CD4-positive, alpha-beta T cell treated with Interferon alpha-2 for 1 hour (primary cell): ENCODE data around the gene FRYL.
"Not testable (repeated sequence)": the region's sequence is repeated elsewhere in the genome, so short reads cannot be mapped to it uniquely, and the experiment has no call there.

Source experiments
- DNase-seq, 2 donors: peaks; one replicate each; pipeline ENCODE4 v3.0.0-alpha.2; 2020 to 2022

The FRYL gene

GRCh38 chr4:48781968-48782367, 1.9 kb upstream of the FRYL start:
- DNase-seq, result no peak

- peak; percentile 6 to 53 for DNase-seq
Measured at GRCh38 chr4:48780865-48781214, 761 bp upstream of the FRYL start.

GRCh38 chr4:48779095-48779997, 733 bp downstream of the FRYL start:
- DNase-seq, result peak; percentile 71 to 79

- peak in 1 of 2 donors; percentile 6 for DNase-seq
Measured at GRCh38 chr4:48778431-48779094, 1.5 kb downstream of the FRYL start.

- DNase-seq, result no peak
Measured at GRCh38 chr4:48777739-48778138, 2.3 kb downstream of the FRYL start.

- DNase-seq, result no peak
Measured at GRCh38 chr4:48774760-48775710, 5.0 kb downstream of the FRYL start.

- DNase-seq, result no peak
Measured at GRCh38 chr4:48772556-48772955, 7.5 kb downstream of the FRYL start.

GRCh38 chr4:48767055-48767929, 12.8 kb downstream of the FRYL start:
- DNase-seq, result no peak

GRCh38 chr4:48766131-48766792, 13.8 kb downstream of the FRYL start:
- DNase-seq, result no peak

- DNase-seq, result no peak
Measured at GRCh38 chr4:48762408-48762807, 17.7 kb downstream of the FRYL start.

GRCh38 chr4:48761286-48761685, 18.8 kb downstream of the FRYL start:
- DNase-seq, result no peak

- not testable (repeated sequence) for DNase-seq
Measured at GRCh38 chr4:48758703-48759102, 21.4 kb downstream of the FRYL start.

GRCh38 chr4:48756689-48757220, 23.3 kb downstream of the FRYL start:
- DNase-seq, result no peak

GRCh38 chr4:48755281-48755680, 24.8 kb downstream of the FRYL start:
- no peak for DNase-seq

GRCh38 chr4:48753159-48753558, 26.9 kb downstream of the FRYL start:
- no peak for DNase-seq

GRCh38 chr4:48752726-48753125, 27.4 kb downstream of the FRYL start:
- no peak for DNase-seq

- DNase-seq, result no peak
Measured at GRCh38 chr4:48752246-48752645, 27.8 kb downstream of the FRYL start.

- DNase-seq, result no peak
Measured at GRCh38 chr4:48748949-48749596, 31.0 kb downstream of the FRYL start.

GRCh38 chr4:48746608-48747362, 33.3 kb downstream of the FRYL start:
- no peak for DNase-seq

GRCh38 chr4:48745223-48745622, 34.9 kb downstream of the FRYL start:
- DNase-seq, result not testable (repeated sequence)
